Parathyroid adenoma (tissue), 2 donors: Measurements from ENCODE around the gene TAS2R41.

Source experiments
- H2AFZ ChIP-seq: fragments of 300-600 bp; sonication (generic); one replicate; pipeline ENCODE4 v1.7.0; 2017; ENCODE audit warnings: antibody characterized with exemption, mild to moderate bottlenecking
- H3K27ac ChIP-seq: fragments of 300-600 bp; sonication (generic); one replicate; pipeline ENCODE4 v1.7.0; 2017
- H3K27me3 ChIP-seq: fragments of 300-600 bp; sonication (generic); one replicate; pipeline ENCODE4 v1.7.0; 2017; ENCODE audit warnings: low read length; ENCODE audit not compliant: control insufficient read depth, insufficient read depth
- H3K36me3 ChIP-seq: fragments of 300-600 bp; sonication (generic); one replicate; pipeline ENCODE4 v1.7.0; 2017; ENCODE audit warnings: low read length; ENCODE audit not compliant: control insufficient read depth, insufficient read depth
- H3K4me1 ChIP-seq: fragments of 300-600 bp; sonication (generic); one replicate; pipeline ENCODE4 v1.7.0; 2017; ENCODE audit warnings: control low read depth
- H3K4me2 ChIP-seq: fragments of 300-600 bp; sonication (generic); one replicate; pipeline ENCODE4 v1.7.0; 2017; ENCODE audit warnings: low read length
- H3K4me3 ChIP-seq: fragments of 300-600 bp; sonication (generic); one replicate; pipeline ENCODE4 v1.7.0; 2017; ENCODE audit warnings: low read depth, low read length
- H3K79me2 ChIP-seq: fragments of 300-600 bp; sonication (generic); one replicate; pipeline ENCODE4 v1.7.0; 2017; ENCODE audit warnings: control low read depth
- H3K9ac ChIP-seq: fragments of 300-600 bp; sonication (generic); one replicate; pipeline ENCODE4 v1.7.0; 2017; ENCODE audit warnings: mild to moderate bottlenecking
- H3K9me3 ChIP-seq: fragments of 300-600 bp; sonication (generic); one replicate; pipeline ENCODE4 v1.7.0; 2017; ENCODE audit warnings: low read length; ENCODE audit not compliant: control insufficient read depth
- TF ChIP-seq, protein P1 (sequence below): fragments of 300-600 bp; sonication (generic); IDR thresholded peaks from one replicate; pipeline ENCODE4 v1.7.0; 2017; ENCODE audit warnings: antibody characterized with exemption, mild to moderate bottlenecking
- donor health status: primary hyperparathyroidism.

TAS2R41 gene

DNA sequence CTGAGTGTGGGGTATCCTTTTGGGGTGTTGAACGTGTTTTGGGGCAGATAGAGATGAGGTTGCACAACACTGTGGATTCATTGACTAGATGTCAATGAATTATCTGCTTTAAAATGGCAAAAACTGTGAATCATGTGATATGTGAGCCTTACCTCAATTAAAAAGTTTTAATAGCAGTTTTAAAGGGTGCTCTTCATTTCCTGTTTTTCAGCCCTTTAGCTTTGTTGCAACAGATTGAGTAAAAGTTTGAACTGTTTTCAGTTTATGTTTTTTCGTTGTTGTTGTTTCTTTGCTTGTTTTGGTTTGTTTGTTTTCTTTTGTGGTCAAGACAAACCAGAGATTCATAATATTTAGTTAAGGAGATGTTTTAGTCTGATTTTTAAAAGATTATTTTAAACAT is 9.4 kb downstream of the TAS2R41 start:
- no peaks in the 10 kb centered on the region for H3K27me3 ChIP-seq
- peak overlapping the region; percentile 91 for H3K27ac ChIP-seq
- no peaks in the 10 kb centered on the region for H3K36me3 ChIP-seq
- no peaks in the 10 kb centered on the region for H3K79me2 ChIP-seq
- no peak overlapping the region for H3K9ac ChIP-seq
- H3K9me3 ChIP-seq = no peaks in the 10 kb centered on the region
- TF ChIP-seq, protein P1, sequence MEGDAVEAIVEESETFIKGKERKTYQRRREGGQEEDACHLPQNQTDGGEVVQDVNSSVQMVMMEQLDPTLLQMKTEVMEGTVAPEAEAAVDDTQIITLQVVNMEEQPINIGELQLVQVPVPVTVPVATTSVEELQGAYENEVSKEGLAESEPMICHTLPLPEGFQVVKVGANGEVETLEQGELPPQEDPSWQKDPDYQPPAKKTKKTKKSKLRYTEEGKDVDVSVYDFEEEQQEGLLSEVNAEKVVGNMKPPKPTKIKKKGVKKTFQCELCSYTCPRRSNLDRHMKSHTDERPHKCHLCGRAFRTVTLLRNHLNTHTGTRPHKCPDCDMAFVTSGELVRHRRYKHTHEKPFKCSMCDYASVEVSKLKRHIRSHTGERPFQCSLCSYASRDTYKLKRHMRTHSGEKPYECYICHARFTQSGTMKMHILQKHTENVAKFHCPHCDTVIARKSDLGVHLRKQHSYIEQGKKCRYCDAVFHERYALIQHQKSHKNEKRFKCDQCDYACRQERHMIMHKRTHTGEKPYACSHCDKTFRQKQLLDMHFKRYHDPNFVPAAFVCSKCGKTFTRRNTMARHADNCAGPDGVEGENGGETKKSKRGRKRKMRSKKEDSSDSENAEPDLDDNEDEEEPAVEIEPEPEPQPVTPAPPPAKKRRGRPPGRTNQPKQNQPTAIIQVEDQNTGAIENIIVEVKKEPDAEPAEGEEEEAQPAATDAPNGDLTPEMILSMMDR = no peak
- H3K4me3 ChIP-seq = peak overlapping the region; percentile 25
- H2AFZ ChIP-seq = peak overlapping the region; percentile 5
- peak overlapping the region; percentile 58 for H3K4me2 ChIP-seq
- H3K4me1 ChIP-seq = peaks cover 52% of the 10 kb centered on the region

DNA sequence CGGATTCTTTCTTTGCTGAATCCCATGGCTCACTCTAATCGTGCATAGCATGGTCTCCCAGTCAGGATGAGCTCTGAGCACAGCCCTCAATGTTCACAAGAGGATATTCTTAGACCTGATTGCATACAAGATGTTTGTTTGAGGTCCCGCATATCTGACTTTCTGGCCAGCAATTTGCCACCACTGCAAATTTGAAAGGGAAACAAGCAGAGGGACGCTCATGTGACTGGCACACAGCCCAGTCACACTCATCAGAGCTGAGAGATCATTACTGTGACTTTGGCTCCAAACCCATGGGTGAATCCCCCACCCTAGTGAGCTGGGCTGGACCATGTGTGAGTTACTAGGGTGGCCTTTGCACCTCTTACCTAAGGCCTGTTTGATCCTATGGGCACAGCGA is 9.9 kb downstream of the TAS2R41 start:
- peak overlapping the region; percentile 18 for H2AFZ ChIP-seq
- H3K79me2 ChIP-seq = no peaks in the 10 kb centered on the region
- H3K4me1 ChIP-seq = peaks cover 56% of the 10 kb centered on the region
- peak overlapping the region; percentile 91 for H3K27ac ChIP-seq
- peak overlapping the region; percentile 25 for H3K4me3 ChIP-seq
- H3K9ac ChIP-seq = no peak overlapping the region
- no peaks in the 10 kb centered on the region for H3K36me3 ChIP-seq
- peak overlapping the region; percentile 58 for H3K4me2 ChIP-seq
- TF ChIP-seq, protein P1 = no peak
- H3K27me3 ChIP-seq = no peaks in the 10 kb centered on the region
- no peaks in the 10 kb centered on the region for H3K9me3 ChIP-seq

- Histone ChIP-seq H2AFZ (peak overlapping the region; percentile 44), H3K79me2 (no peaks in the 10 kb centered on the region), H3K27me3 (no peaks in the 10 kb centered on the region), H3K36me3 (no peaks in the 10 kb centered on the region), H3K27ac (peak overlapping the region; percentile 91), H3K4me3 (no peak overlapping the region), H3K4me1 (peaks cover 61% of the 10 kb centered on the region), H3K9ac (no peak overlapping the region), H3K9me3 (no peaks in the 10 kb centered on the region), H3K4me2 (peak overlapping the region; percentile 34)
- TF ChIP-seq, protein P1 = peak; percentile 53
Measured at GRCh38 chr7:143490717-143491306, 13.1 kb downstream of the TAS2R41 start.

GRCh38 chr7:143492043-143492471 is 14.4 kb downstream of the TAS2R41 start:
- Histone ChIP-seq H3K79me2 (no peaks in the 10 kb centered on the region), H3K9me3 (no peaks in the 10 kb centered on the region), H3K9ac (no peak overlapping the region), H3K36me3 (no peaks in the 10 kb centered on the region), H3K4me3 (no peak overlapping the region), H3K4me2 (peak overlapping the region; percentile 34), H2AFZ (no peak overlapping the region), H3K27ac (peak overlapping the region; percentile 91), H3K27me3 (no peaks in the 10 kb centered on the region), H3K4me1 (peaks cover 56% of the 10 kb centered on the region)
- TF ChIP-seq, protein P1 = no peak
